CD4-positive, alpha-beta T cell treated with Interleukin-17A for 4 hours (primary cell): Measurements from ENCODE around the gene SLC25A40.
"Not testable (repeated sequence)": the region's sequence is repeated elsewhere in the genome, so short reads cannot be mapped to it uniquely, and the experiment has no call there.

ENCODE experiments used
- DNase-seq: peaks from one replicate; pipeline ENCODE4 v3.0.0-alpha.2; 2020; ENCODE audit warnings: mixed read lengths

SLC25A40 gene

DNA sequence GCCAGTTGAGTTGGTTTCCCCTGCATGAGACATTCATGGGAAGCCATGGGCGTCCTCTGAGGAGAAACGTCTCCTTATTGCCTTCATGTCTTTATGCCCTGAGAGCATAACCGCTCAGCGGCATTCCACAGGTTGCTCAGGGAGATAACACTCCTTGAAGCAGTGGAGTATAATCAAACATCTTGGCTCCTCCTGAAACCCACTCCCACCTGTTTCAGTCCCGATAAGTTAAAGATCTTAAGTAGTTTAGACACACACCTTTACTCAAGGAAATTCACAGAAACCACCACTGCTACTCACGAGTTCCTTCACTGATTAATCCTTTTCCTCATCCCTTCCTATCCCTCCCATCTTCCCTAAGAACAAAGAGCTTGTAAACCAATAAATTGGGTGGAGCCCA, 9.6 kb downstream of the SLC25A40 start:
- DNase-seq, result not testable (repeated sequence)

GRCh38 chr7:87866089-87866488, 10.1 kb downstream of the SLC25A40 start:
- DNase-seq, result no peak

DNA sequence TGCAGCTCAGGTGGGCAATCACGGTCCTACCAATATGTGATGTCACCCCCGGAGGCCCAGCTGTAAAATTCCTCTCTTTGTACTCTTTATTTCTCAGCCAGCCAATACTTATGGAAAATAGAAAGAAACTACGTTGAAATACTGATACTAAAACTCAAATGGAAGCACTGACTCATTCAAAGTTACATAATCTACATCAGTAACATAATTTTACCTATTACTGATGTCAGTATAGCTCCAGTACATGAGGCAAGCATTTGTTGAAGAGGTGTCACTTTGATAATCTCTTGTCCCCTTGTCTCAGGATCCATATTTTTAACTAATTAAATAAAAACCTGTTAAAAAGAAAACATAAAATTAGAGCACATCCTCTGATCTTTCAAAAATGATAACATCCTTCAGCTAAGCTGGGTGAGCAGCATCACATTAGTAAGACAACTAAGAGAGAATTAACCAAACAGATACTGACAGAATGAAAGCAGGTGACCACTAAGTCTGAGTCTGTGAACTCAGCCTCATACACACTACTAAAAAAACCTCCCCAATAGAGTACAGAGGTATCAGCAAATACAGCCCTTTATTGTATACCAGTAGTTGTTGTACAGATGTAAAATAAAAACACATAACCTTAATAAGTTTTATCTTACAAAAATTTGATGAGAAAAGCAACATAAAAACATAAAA, 17.6 kb downstream of the SLC25A40 start:
- no peak for DNase-seq

DNA sequence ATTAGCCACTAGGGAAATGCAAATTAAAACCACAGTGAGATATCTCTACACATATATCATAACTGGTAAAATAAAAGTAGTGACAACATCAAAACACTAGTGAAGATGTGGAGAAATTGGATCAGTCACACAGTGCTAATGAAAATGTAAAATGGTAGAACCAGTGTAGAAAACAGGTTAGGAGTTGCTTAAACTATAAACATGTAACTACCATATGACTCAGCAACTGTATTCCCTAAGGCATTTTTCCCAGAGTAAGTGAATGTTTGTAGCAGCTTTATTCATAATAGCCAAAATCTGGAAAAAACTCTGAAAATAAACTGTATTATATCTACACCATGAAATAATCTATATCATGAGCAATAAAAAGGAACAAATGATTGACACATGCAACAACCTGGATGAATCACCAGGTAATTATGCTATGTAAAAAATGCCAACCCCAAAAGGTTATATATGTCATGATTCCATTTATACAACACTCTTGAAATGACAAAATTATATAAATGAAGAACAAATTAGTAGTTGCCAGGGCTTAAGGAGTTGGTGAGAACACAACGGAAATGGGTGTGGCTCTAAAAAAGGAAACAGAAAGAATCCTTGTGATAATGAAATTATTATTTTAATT, 22.8 kb downstream of the SLC25A40 start:
- no peak for DNase-seq

DNA sequence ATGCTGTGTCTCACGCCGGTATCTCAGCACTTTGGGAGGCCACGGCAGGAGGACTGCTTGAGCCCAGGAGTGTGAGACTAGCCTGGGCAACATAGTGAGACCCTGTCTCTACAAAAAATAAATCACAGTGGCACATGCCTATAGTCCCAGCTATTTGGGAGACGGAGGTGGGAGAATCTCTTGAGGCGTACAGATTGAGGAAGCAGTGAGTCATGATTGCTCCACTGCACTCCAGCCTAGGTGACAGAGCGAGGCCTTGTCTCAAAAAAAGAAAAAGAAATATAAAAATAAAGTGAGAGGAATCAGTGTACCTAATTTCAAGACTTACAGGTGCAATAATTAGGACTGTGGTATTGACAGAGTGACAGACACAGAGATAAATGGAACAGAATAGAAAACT, 23.9 kb downstream of the SLC25A40 start:
- no peak for DNase-seq

DNA sequence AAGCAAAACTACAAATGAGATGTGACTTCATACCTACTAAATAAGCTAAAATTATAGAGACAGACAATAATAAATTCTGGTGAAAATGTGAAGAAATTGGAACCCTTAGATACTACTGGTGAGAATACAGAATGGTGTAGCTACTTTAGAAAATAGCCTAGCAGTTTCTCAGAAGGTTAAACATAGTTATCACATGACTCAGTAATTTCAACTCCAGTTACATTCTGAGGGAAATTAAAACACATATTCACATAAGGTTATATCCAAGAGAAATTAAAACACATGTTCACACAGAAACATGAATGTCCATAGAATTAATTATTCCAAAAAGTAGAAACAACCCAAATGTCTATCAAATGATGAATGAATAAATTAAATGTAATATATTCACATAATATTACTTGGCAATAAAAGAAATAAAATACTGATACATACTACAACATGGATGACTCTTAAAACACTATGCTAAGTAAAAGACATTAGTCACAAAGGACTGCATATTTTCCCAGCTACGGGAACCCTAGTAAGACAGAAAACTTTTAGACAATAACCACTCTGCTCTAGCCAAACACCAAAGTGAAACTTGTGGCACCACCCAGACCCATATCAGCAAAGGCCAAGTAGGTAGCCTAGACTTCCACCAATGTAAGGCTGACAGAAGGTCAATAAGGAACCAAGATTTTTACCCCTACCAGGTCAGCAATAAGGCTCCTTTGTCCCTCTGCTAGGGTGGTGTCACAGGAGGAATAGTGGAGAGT, 25.1 kb downstream of the SLC25A40 start:
- DNase-seq, result no peak

GRCh38 chr7:87837597-87837996, 38.6 kb downstream of the SLC25A40 start:
- DNase-seq, result no peak

DNA sequence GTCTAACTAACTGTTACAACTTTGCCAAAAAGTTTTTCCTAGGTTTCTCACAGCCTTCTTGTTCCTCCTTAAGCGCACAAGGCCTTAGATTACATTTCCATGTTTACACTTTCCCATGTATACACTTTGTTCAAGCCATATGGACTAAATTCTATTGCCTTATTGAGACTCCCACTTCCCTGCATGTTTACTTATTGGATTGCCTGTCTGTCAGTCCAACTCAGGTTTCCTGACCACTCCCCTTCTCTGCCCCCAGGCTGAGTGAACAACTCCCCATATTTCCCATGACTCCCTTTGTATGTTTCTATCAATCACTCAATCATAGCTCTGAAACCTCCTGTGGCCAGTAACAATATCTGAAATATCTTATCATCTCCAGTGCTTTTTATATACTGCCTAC, 43.0 kb downstream of the SLC25A40 start:
- no peak for DNase-seq

- DNase-seq, result no peak
These were observed 45.1 kb downstream of the SLC25A40 start for GRCh38 chr7:87831097-87831496.

- DNase-seq, result not testable (repeated sequence)
These were observed 47.8 kb downstream of the SLC25A40 start for GRCh38 chr7:87828383-87828782.

GRCh38 chr7:87825369-87825768, 50.8 kb downstream of the SLC25A40 start:
- not testable (repeated sequence) for DNase-seq

GRCh38 chr7:87822056-87822455, 54.1 kb downstream of the SLC25A40 start:
- DNase-seq, result not testable (repeated sequence)

- DNase-seq, result no peak
These were observed 57.8 kb downstream of the SLC25A40 start for GRCh38 chr7:87818336-87818735.

GRCh38 chr7:87816389-87816788, 59.8 kb downstream of the SLC25A40 start:
- no peak for DNase-seq

DNA sequence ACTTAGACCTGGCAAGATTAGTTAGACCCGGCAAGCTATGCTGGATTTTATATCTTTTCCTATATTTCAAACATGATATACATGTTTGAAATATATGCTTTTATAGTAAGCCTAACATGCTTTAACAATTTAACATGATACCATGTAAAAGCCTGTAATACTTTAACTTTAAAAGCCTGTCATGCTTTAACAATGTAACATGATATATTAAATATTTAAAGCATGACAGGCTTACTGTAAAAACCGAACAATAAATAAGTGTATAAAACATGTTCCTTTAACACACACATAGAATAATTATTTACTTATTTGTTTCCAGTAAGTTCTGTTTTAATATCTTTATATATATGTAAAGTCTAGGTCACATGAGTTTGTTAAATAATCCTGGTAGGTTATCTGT, 65.4 kb downstream of the SLC25A40 start:
- DNase-seq, result no peak

- DNase-seq, result no peak
These were observed 66.0 kb downstream of the SLC25A40 start for GRCh38 chr7:87810130-87810529.

GRCh38 chr7:87806150-87806549, 70.0 kb downstream of the SLC25A40 start:
- no peak for DNase-seq

DNA sequence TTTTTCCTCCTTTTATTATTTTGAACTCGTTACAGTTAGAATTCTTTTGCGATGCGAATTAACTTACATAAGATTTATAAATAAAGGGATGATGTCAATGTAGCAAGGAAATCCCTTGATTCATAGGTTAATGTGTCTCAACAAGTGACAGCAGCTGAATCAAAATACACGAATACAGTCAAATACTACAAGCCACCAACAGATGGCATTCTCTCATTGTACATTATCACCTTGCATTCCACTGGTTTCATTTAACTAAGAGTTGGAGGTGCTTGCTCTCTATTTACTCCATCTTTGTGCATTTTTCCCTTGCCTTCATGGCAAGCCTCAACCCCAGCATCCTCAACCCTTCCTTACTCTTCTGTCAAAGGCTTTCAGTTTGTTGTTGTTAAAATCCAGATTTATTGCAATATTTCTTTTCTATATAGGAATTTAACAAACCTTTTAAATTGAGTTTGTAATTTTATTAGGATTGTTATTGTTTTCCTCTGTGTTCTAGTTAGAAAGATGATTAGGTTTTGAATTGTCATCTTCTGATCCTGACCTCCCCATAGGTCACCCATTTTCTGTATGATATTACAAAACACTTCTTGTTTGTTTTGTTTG, 78.3 kb downstream of the SLC25A40 start:
- no peak for DNase-seq

DNA sequence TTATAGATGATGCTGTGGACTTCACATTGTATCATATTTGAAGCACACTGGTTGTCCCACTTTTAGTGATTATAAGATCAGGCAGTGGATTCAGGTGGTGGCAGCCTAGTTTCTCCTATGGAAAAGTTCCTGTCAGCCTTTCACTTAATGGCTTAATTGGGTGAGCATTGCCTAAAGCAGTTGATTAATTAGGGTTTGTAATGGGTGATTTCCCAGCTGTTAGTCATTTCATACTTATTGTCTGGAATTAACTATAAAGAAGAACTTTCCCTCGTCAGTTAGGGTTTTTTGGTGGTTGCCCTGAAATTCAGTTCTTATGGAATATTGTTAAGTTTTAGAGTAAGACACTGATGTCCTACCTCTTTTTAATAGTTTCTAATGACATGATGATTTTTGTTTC, 78.8 kb downstream of the SLC25A40 start:
- no peak for DNase-seq

DNA sequence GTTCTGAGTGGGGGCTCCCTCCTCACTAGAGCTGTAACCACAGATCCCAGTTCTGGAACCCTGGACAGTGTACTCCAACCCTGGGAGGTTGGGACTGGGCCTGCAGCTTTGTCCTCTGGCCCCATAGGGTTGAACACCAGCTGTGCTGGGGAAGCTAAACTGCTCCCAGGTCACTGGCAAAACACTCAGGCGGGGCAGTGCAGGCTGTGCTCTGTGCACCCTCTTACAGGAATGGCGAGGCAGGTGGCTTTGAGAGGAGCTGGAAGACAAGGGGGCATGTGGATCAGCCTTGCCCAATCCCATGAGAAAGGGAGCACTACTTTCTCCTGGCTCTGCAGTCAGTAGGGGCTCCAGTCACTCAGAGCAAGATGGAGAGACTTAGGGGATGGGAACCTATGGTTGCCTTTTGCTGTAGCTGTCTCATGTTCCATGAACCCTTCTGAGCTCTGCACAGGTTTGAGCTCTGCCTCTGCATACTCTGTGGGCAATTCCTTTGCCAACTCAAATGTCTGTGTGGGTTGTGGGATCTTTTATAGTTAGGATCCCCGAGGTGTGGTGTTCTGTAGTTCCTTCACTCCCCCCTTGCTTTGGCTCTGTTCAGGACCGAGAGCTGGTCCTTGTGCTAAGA, 90.7 kb downstream of the SLC25A40 start:
- no peak for DNase-seq

GRCh38 chr7:87784424-87784823, 91.7 kb downstream of the SLC25A40 start:
- DNase-seq, result no peak
